Smooth muscle cell (in vitro differentiated cells): ENCODE measurements around the gene IPPK. TPM values are rescaled to one million over a fixed set of nuclear protein-coding genes. Genes with fewer than 3 reads are reported as not detected.

ENCODE experiments used
- DNase-seq: peaks from one replicate; lab custom pipeline; 2025; ENCODE audit not compliant: unreplicated experiment; lab: John Stamatoyannopoulos, UW
- H2AFZ ChIP-seq: fragments of 200-600 bp; sonication (generic); 2 replicates; pipeline ENCODE4 v1.6.0; 2016; ENCODE audit warnings: antibody characterized with exemption, low read depth, mild to moderate bottlenecking
- H3F3A ChIP-seq: fragments of 200-600 bp; sonication (generic); 2 replicates; pipeline ENCODE4 v1.6.0; 2017; ENCODE audit warnings: antibody characterized with exemption, low read depth
- H3K27ac ChIP-seq: fragments of 200-600 bp; sonication (generic); 2 replicates; pipeline ENCODE4 v1.5.1; 2016; ENCODE audit warnings: low read depth, mild to moderate bottlenecking
- H3K27me3 ChIP-seq: fragments of 200-600 bp; sonication (generic); 2 replicates; pipeline ENCODE4 v1.6.1; 2016; ENCODE audit warnings: low read depth, mild to moderate bottlenecking
- H3K36me3 ChIP-seq: fragments of 200-600 bp; sonication (generic); 2 replicates; pipeline ENCODE4 v1.5.1; 2016; ENCODE audit warnings: low read depth
- H3K4me1 ChIP-seq: fragments of 200-600 bp; sonication (generic); 2 replicates; pipeline ENCODE4 v1.5.1; 2016; ENCODE audit warnings: low read depth
- H3K4me2 ChIP-seq: fragments of 200-600 bp; sonication (generic); 2 replicates; pipeline ENCODE4 v1.6.0; 2016; ENCODE audit warnings: mild to moderate bottlenecking
- H3K4me3 ChIP-seq: fragments of 200-600 bp; sonication (generic); 2 replicates; pipeline ENCODE4 v1.5.1; 2016; ENCODE audit warnings: mild to moderate bottlenecking
- H3K79me2 ChIP-seq: fragments of 200-600 bp; sonication (generic); 2 replicates; pipeline ENCODE4 v1.6.0; 2016; ENCODE audit warnings: low read depth, mild to moderate bottlenecking
- H3K9ac ChIP-seq: fragments of 200-600 bp; sonication (generic); 2 replicates; pipeline ENCODE4 v1.6.0; 2016; ENCODE audit warnings: low read depth
- H3K9me3 ChIP-seq: fragments of 200-600 bp; sonication (generic); replicated peaks from 2 replicates; pipeline ENCODE4 v1.5.1; 2016; ENCODE audit warnings: low read depth
- H4K20me1 ChIP-seq: fragments of 200-600 bp; sonication (generic); 2 replicates; pipeline ENCODE4 v1.6.0; 2016; ENCODE audit warnings: low read depth
- WGBS: methylation state at CpG from one replicate; pipeline ENCODE4 v1.1.7; 2016; ENCODE audit warnings: low lambda C conversion rate; 5-methylcytosine and 5-hydroxymethylcytosine counted together
- polyA plus RNA-seq: library from polyadenylated mRNA; unstranded; fragments of >200 nt; fragmentation: Nextera tagmentation; extraction: Ambion mirVana; gene quantifications from 2 replicates; pipeline ENCODE4 v1.2.1, GENCODE V29; 2016
- total RNA-seq: library from RNA; depleted of rRNA; stranded (reverse); fragments of >200 nt; gene quantifications from 2 replicates; pipeline ENCODE4 v1.2.3, GENCODE V29; 2014
- TF ChIP-seq, protein P1 (sequence below): fragments of 200-600 bp; sonication (generic); IDR thresholded peaks from 2 replicates; pipeline ENCODE4 v1.5.1; 2017; ENCODE audit warnings: borderline replicate concordance, mild to moderate bottlenecking, antibody characterized with exemption; ENCODE audit not compliant: insufficient read depth, poor library complexity, severe bottlenecking

IPPK gene
- total and polyA plus RNA-seq, 2 experiments from 2014 or later = 9.4 to 22.1 TPM

DNA sequence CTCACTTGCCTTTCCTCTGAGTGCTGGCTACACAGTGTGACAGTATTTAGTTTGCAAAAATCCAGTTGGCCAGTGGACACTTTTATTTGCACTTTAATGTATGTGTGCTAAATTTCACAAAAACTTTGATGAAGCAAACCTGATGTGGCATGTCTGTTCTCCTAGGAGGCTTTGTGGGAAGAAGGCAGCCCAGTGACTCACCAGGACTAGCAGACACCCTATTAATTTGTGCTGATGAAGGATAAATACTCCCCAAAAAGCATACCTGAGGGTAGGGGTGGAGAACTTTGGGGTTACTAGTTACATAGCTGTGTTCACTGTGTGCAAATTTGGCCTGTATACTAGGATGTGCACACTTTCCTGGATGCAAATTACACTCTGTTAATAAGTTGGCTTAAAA, 39.3 kb upstream of the IPPK start:
- Histone ChIP-seq H4K20me1 (peaks cover 4% of the 10 kb centered on the region), H2AFZ (no peak overlapping the region), H3K9ac (no peak overlapping the region), H3K9me3 (no peaks in the 10 kb centered on the region), H3F3A (no peaks in the 10 kb centered on the region), H3K36me3 (no peaks in the 10 kb centered on the region), H3K27ac (no peak overlapping the region), H3K4me3 (no peak overlapping the region), H3K27me3 (no peaks in the 10 kb centered on the region), H3K4me2 (no peak overlapping the region), H3K79me2 (no peaks in the 10 kb centered on the region), H3K4me1 (no peaks in the 10 kb centered on the region)
- no peak for DNase-seq
- TF ChIP-seq, protein P1, sequence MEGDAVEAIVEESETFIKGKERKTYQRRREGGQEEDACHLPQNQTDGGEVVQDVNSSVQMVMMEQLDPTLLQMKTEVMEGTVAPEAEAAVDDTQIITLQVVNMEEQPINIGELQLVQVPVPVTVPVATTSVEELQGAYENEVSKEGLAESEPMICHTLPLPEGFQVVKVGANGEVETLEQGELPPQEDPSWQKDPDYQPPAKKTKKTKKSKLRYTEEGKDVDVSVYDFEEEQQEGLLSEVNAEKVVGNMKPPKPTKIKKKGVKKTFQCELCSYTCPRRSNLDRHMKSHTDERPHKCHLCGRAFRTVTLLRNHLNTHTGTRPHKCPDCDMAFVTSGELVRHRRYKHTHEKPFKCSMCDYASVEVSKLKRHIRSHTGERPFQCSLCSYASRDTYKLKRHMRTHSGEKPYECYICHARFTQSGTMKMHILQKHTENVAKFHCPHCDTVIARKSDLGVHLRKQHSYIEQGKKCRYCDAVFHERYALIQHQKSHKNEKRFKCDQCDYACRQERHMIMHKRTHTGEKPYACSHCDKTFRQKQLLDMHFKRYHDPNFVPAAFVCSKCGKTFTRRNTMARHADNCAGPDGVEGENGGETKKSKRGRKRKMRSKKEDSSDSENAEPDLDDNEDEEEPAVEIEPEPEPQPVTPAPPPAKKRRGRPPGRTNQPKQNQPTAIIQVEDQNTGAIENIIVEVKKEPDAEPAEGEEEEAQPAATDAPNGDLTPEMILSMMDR = no peak

DNA sequence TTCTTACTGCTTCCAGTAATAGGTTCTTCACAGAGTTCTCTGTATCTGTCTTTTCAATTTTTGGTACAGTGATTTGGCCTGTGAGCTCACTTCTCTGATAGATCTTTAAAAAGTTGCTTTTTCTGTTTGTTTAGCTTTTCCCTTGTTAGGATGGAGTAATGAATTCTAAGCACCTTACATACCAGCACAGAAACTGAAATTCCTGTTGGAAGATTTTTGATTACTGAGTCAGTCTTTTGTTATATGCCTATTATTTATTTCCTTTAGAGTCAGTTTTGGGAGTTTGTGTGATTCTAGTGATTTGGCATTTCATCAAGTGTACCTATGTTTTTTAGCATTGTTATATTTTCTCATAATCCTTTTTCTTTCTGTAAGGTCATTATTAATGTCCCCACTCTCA, 37.6 kb upstream of the IPPK start:
- TF ChIP-seq, protein P1 = no peak
- H3F3A ChIP-seq = no peaks in the 10 kb centered on the region
- no peak overlapping the region for H3K9ac ChIP-seq
- H3K4me1 ChIP-seq = no peaks in the 10 kb centered on the region
- H3K4me2 ChIP-seq = no peak overlapping the region
- H3K9me3 ChIP-seq = no peaks in the 10 kb centered on the region
- no peak for DNase-seq
- H3K36me3 ChIP-seq = no peaks in the 10 kb centered on the region
- no peak overlapping the region for H3K4me3 ChIP-seq
- H3K27me3 ChIP-seq = no peaks in the 10 kb centered on the region
- no peaks in the 10 kb centered on the region for H4K20me1 ChIP-seq
- no peak overlapping the region for H2AFZ ChIP-seq
- no peaks in the 10 kb centered on the region for H3K79me2 ChIP-seq
- peak overlapping the region; percentile 19 for H3K27ac ChIP-seq

DNA sequence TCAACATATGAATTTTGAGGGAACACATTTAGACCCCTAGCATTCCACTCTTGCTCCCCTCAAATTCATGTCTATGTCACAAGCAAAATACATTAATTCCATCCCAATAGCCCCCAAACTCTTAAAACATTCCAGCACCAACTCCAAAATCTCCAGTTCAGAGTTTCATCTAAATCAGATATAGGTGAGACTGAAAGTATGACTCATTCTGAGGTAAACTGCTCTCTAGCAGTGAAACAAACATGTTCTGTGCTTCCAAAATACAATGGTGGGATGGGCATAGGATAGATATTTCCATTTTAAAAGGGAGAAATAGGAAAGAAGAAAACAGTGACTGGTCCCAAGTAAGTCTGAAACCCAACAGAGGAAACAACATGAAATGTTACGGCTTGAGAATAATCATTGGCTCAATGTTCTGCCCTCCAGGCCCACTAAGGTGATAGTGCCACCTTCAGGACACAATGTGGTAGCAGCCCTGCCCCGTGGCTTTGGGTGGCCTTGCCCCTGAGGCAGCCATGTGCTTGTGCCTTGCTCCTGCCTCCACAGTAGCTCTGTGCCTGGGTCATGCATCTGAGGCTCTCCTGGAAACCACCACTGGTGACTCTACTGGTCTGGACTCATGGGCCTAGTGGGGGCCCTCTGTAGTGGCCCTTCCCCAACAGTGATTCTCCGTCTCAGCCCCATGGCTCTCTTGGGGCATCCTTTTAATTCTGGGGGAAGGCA, 36.4 kb upstream of the IPPK start:
- no peaks in the 10 kb centered on the region for H3K4me1 ChIP-seq
- no peaks in the 10 kb centered on the region for H3K9me3 ChIP-seq
- no peaks in the 10 kb centered on the region for H3K36me3 ChIP-seq
- H3K27ac ChIP-seq = peak overlapping the region; percentile 61
- no peak overlapping the region for H3K4me3 ChIP-seq
- H3F3A ChIP-seq = no peaks in the 10 kb centered on the region
- WGBS = 62% methylated on average over 3 of the region's 3 CpGs
- no peaks in the 10 kb centered on the region for H4K20me1 ChIP-seq
- no peak for DNase-seq
- no peak overlapping the region for H2AFZ ChIP-seq
- peak overlapping the region; percentile 8 for H3K9ac ChIP-seq
- no peak overlapping the region for H3K4me2 ChIP-seq
- H3K79me2 ChIP-seq = no peaks in the 10 kb centered on the region
- TF ChIP-seq, protein P1 = peak; percentile 37
- H3K27me3 ChIP-seq = no peaks in the 10 kb centered on the region

DNA sequence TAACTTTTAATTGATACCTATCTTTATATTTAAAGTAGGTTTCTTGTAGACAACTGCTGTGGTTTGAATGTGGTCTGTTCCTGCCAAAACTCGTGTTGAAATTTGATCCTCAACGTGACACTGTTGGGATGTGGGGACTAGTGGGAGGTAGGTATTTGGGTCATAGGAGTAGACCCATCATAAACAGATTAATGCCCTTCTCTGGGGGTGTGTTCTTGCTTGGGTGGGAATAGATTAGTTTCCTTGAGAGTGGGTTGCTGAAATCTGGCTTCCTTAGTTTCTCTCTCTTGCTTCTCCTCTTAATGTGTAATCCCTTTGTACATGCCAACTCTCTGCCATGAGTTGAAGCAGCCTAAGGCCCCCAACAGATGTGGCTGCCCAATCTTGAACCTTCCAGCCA, 34.6 kb upstream of the IPPK start:
- WGBS = 85% methylated on average over 2 of the region's 2 CpGs
- no peaks in the 10 kb centered on the region for H3K4me1 ChIP-seq
- TF ChIP-seq, protein P1 = no peak
- H3K79me2 ChIP-seq = no peaks in the 10 kb centered on the region
- H3K4me3 ChIP-seq = no peak overlapping the region
- no peaks in the 10 kb centered on the region for H3F3A ChIP-seq
- H3K9me3 ChIP-seq = no peaks in the 10 kb centered on the region
- H2AFZ ChIP-seq = no peak overlapping the region
- H3K27ac ChIP-seq = no peak overlapping the region
- no peak overlapping the region for H3K4me2 ChIP-seq
- no peaks in the 10 kb centered on the region for H3K36me3 ChIP-seq
- no peaks in the 10 kb centered on the region for H3K27me3 ChIP-seq
- H3K9ac ChIP-seq = no peak overlapping the region
- DNase-seq = no peak
- no peaks in the 10 kb centered on the region for H4K20me1 ChIP-seq
